ENCODE results near the gene FREM2.

GRCh38 chr13:38730332-38730731 lies 43.5 kb downstream of the FREM2 start:
- TF ChIP-seq, protein P1, sequence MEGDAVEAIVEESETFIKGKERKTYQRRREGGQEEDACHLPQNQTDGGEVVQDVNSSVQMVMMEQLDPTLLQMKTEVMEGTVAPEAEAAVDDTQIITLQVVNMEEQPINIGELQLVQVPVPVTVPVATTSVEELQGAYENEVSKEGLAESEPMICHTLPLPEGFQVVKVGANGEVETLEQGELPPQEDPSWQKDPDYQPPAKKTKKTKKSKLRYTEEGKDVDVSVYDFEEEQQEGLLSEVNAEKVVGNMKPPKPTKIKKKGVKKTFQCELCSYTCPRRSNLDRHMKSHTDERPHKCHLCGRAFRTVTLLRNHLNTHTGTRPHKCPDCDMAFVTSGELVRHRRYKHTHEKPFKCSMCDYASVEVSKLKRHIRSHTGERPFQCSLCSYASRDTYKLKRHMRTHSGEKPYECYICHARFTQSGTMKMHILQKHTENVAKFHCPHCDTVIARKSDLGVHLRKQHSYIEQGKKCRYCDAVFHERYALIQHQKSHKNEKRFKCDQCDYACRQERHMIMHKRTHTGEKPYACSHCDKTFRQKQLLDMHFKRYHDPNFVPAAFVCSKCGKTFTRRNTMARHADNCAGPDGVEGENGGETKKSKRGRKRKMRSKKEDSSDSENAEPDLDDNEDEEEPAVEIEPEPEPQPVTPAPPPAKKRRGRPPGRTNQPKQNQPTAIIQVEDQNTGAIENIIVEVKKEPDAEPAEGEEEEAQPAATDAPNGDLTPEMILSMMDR (IDR thresholded peaks at IDR 0.05) = no peak
- TF ChIP-seq POLR2A (IDR thresholded peaks at IDR 0.05) = no peak

All from suprapubic skin (tissue), 3 donors.